Endodermal cell (in vitro differentiated cells): Measurements from ENCODE around the gene PRDM12. TPM values are rescaled to one million over a fixed set of nuclear protein-coding genes. Genes with fewer than 3 reads are reported as not detected.

Experiments
- DNase-seq: peaks from one replicate; pipeline ENCODE4 v3.0.0-alpha.2; 2017
- H3K27ac ChIP-seq: 2 replicates; pipeline ENCODE4 v1.5.1; 2013; ENCODE audit warnings: mild to moderate bottlenecking, low read depth, low read length, moderate library complexity
- H3K27me3 ChIP-seq: 2 replicates; pipeline ENCODE4 v1.6.1; 2013; ENCODE audit warnings: mild to moderate bottlenecking, low read length, moderate library complexity; ENCODE audit not compliant: insufficient read depth, control insufficient read depth, poor library complexity, severe bottlenecking
- H3K36me3 ChIP-seq: 2 replicates; pipeline ENCODE4 v1.7.0; 2013; ENCODE audit warnings: mild to moderate bottlenecking, low read length, moderate library complexity; ENCODE audit not compliant: control insufficient read depth, insufficient read depth
- H3K4me1 ChIP-seq: one replicate; pipeline ENCODE4 v1.7.0; 2013; ENCODE audit warnings: low read length; ENCODE audit not compliant: control insufficient read depth, insufficient read depth
- H3K4me3 ChIP-seq: 2 replicates; pipeline ENCODE4 v1.5.1; 2013; ENCODE audit warnings: mild to moderate bottlenecking, low read length, moderate library complexity
- H3K9ac ChIP-seq: 2 replicates; pipeline ENCODE4 v1.6.1; 2013; ENCODE audit warnings: mild to moderate bottlenecking, low read length, moderate library complexity; ENCODE audit not compliant: poor library complexity, severe bottlenecking; ENCODE audit errors: extremely low read depth
- H3K9me3 ChIP-seq: 2 replicates; pipeline ENCODE4 v1.6.1; 2013; ENCODE audit warnings: mild to moderate bottlenecking, low read length, moderate library complexity; ENCODE audit not compliant: control insufficient read depth
- H3K27ac Mint-ChIP-seq: 2 replicates; pipeline ENCODE4 v1.8.0; 2020; ENCODE audit warnings: mixed read lengths
- H3K27me3 Mint-ChIP-seq: 2 replicates; pipeline ENCODE4 v1.8.0; 2021; ENCODE audit warnings: mild to moderate bottlenecking, mixed read lengths; ENCODE audit not compliant: insufficient read depth
- H3K36me3 Mint-ChIP-seq: 2 replicates; pipeline ENCODE4 v1.8.0; 2020; ENCODE audit warnings: low read depth, mixed read lengths
- H3K4me1 Mint-ChIP-seq: 2 replicates; pipeline ENCODE4 v1.8.0; 2020; ENCODE audit warnings: mixed read lengths
- H3K4me3 Mint-ChIP-seq: 2 replicates; pipeline ENCODE4 v1.8.0; 2020; ENCODE audit warnings: mild to moderate bottlenecking, moderate library complexity, mixed read lengths
- H3K9me3 Mint-ChIP-seq: 2 replicates; pipeline ENCODE4 v1.8.0; 2020; ENCODE audit warnings: mild to moderate bottlenecking, mixed read lengths
- WGBS, 2 experiments: methylation state at CpG; one replicate each; pipeline versions ENCODE4 v1.1.5 to v1.1.7; 2013; ENCODE audit warnings: missing lambda C conversion rate in 2 of 2, mixed read lengths in 1 of 2; ENCODE audit not compliant: insufficient coverage in 1 of 2, insufficient read length in 1 of 2; 5-methylcytosine and 5-hydroxymethylcytosine counted together
- total RNA-seq, 2 donors: library from RNA; stranded (reverse); fragmentation: NEBNext Ultra II Directional in 1 of 2; extraction: Animal tissue kit (Norgen Biotek cat#: 25700) in 1 of 2; gene quantifications; 2 replicates in 1 of 2; 3 replicates in 1 of 2; pipeline ENCODE4 v1.2.1, GENCODE V29; 2021
- TF ChIP-seq, protein P1 (sequence below): fragments of 200-600 bp; sonication (generic); conservative IDR thresholded peaks from 2 replicates; pipeline ENCODE4 v1.5.0; 2021; ENCODE audit warnings: antibody characterized with exemption, mild to moderate bottlenecking

PRDM12 gene
- total RNA-seq, 2 donors from 2014 or later, result not detected

- H3K27me3 ChIP-seq, result no peaks in the 10 kb centered on the region
- peaks cover 24% of the 10 kb centered on the region for H3K36me3 Mint-ChIP-seq
- H3K4me1 ChIP-seq, result no peaks in the 10 kb centered on the region
- H3K4me1 Mint-ChIP-seq, result peaks cover 30% of the 10 kb centered on the region
- H3K9me3 ChIP-seq, result no peaks in the 10 kb centered on the region
- peaks cover 26% of the 10 kb centered on the region for H3K36me3 ChIP-seq
- no peak overlapping the region for H3K9ac ChIP-seq
- H3K27ac Mint-ChIP-seq, result peak overlapping the region; percentile 62
- no peak for DNase-seq
- H3K4me3 Mint-ChIP-seq, result peak overlapping the region; percentile 92
- 0 to 29% methylated on average over 2 to 8 of the region's 8 CpGs for WGBS, 2 experiments
- H3K27me3 Mint-ChIP-seq, result peaks cover 3% of the 10 kb centered on the region
- H3K27ac ChIP-seq, result no peak overlapping the region
- H3K4me3 ChIP-seq, result peak overlapping the region; percentile 98
- no peaks in the 10 kb centered on the region for H3K9me3 Mint-ChIP-seq
- TF ChIP-seq, protein P1, sequence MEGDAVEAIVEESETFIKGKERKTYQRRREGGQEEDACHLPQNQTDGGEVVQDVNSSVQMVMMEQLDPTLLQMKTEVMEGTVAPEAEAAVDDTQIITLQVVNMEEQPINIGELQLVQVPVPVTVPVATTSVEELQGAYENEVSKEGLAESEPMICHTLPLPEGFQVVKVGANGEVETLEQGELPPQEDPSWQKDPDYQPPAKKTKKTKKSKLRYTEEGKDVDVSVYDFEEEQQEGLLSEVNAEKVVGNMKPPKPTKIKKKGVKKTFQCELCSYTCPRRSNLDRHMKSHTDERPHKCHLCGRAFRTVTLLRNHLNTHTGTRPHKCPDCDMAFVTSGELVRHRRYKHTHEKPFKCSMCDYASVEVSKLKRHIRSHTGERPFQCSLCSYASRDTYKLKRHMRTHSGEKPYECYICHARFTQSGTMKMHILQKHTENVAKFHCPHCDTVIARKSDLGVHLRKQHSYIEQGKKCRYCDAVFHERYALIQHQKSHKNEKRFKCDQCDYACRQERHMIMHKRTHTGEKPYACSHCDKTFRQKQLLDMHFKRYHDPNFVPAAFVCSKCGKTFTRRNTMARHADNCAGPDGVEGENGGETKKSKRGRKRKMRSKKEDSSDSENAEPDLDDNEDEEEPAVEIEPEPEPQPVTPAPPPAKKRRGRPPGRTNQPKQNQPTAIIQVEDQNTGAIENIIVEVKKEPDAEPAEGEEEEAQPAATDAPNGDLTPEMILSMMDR, result no peak
Measured at GRCh38 chr9:130693101-130693425, 28.7 kb downstream of the PRDM12 start.

GRCh38 chr9:130693426-130694191 lies 29.2 kb downstream of the PRDM12 start, which contains the start of gene EXOSC2:
TSS of gene EXOSC2 (plus strand) at chr9:130693780. CDS start at chr9:130693792, 12 bp downstream.
- no peaks in the 10 kb centered on the region for H3K9me3 ChIP-seq
- Mint-ChIP-seq H3K4me3 (peak within 1 kb of the TSS; percentile 92), H3K9me3 (no peaks in the 10 kb centered on the region), H3K4me1 (peaks cover 30% of the 10 kb centered on the region), H3K27ac (peak within 1 kb of the TSS; percentile 98), H3K36me3 (peaks cover 28% of the 10 kb centered on the region), H3K27me3 (no peaks in the 10 kb centered on the region)
- H3K4me3 ChIP-seq, result peak within 1 kb of the TSS; percentile 98
- WGBS, 2 experiments, result 0% methylated on average over 24 to 40 of the region's 40 CpGs
- H3K9ac ChIP-seq, result peak within 1 kb of the TSS; percentile 63
- TF ChIP-seq, protein P1, result no peak
- DNase-seq, result peak; percentile 99
- no peaks in the 10 kb centered on the region for H3K4me1 ChIP-seq
- peaks cover 31% of the 10 kb centered on the region for H3K36me3 ChIP-seq
- H3K27me3 ChIP-seq, result no peaks in the 10 kb centered on the region
- H3K27ac ChIP-seq, result no peak within 1 kb of the TSS

- peak overlapping the region; percentile 98 for H3K4me3 ChIP-seq
- no peaks in the 10 kb centered on the region for H3K27me3 ChIP-seq
- WGBS, 2 experiments, result 12% methylated on average over 6 of the region's 8 CpGs; no CpG with 5 or more reads in 1 of the 2 experiments
- peak overlapping the region; percentile 63 for H3K9ac ChIP-seq
- TF ChIP-seq, protein P1, result no peak
- Mint-ChIP-seq H3K27me3 (no peaks in the 10 kb centered on the region), H3K4me1 (peaks cover 30% of the 10 kb centered on the region), H3K27ac (peak overlapping the region; percentile 98), H3K4me3 (peak overlapping the region; percentile 92), H3K36me3 (peaks cover 34% of the 10 kb centered on the region), H3K9me3 (no peaks in the 10 kb centered on the region)
- H3K4me1 ChIP-seq, result no peaks in the 10 kb centered on the region
- no peaks in the 10 kb centered on the region for H3K9me3 ChIP-seq
- no peak overlapping the region for H3K27ac ChIP-seq
- H3K36me3 ChIP-seq, result peaks cover 37% of the 10 kb centered on the region
- peak; percentile 28 for DNase-seq
Measured at GRCh38 chr9:130694205-130694604, 29.8 kb downstream of the PRDM12 start.
